ENCODE measurements around the gene ITGB2.
A peak's percentile ranks its signal among the peaks of the same experiment; 100 is the strongest.
"Not testable (repeated sequence)": the region's sequence is repeated elsewhere in the genome, so short reads cannot be mapped to it uniquely, and the experiment has no call there.

The ITGB2 gene

DNA sequence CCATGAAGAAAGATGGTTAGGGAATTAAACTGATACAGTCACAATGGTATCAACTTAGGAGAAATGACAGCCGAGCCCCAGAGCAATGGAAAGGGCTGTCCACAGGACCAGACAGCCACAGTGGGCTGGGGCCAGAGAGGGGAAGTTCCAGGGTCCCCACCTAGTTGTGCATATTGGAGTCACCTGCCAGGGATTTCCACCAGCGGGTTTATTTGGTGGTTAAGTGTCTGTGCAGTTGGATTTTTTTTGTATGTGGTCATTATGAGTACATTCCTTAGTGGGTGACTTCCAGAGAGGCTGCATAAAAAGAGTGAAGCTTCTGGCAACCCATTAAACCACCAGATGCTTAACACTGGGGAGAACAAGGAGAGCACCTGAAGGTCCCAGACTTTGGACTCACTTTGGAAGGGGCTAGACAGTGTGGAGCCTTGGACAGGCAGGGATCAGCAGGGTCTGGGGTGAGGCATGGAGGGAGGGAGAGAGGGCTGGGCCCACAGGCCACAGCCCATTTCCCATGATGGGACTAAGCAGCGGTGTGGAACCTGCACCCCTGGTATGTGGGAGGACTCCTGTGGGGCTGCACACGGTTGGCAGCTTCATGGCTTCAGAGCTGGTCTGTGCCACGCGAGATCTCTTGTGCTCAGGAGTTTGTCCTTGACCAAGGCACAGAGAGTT lies 39.4 kb downstream of the ITGB2 start:
- DNase-seq (ENCODE audit: low read depth), result peak; percentile 46
- H3K4me3 ChIP-seq (replicated peaks; ENCODE audit: low read depth, low read length), result no peak overlapping the region
- TF ChIP-seq, protein P1, sequence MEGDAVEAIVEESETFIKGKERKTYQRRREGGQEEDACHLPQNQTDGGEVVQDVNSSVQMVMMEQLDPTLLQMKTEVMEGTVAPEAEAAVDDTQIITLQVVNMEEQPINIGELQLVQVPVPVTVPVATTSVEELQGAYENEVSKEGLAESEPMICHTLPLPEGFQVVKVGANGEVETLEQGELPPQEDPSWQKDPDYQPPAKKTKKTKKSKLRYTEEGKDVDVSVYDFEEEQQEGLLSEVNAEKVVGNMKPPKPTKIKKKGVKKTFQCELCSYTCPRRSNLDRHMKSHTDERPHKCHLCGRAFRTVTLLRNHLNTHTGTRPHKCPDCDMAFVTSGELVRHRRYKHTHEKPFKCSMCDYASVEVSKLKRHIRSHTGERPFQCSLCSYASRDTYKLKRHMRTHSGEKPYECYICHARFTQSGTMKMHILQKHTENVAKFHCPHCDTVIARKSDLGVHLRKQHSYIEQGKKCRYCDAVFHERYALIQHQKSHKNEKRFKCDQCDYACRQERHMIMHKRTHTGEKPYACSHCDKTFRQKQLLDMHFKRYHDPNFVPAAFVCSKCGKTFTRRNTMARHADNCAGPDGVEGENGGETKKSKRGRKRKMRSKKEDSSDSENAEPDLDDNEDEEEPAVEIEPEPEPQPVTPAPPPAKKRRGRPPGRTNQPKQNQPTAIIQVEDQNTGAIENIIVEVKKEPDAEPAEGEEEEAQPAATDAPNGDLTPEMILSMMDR (IDR thresholded peaks at IDR 0.05; ENCODE audit: low read length, missing control alignments), result no peak

DNA sequence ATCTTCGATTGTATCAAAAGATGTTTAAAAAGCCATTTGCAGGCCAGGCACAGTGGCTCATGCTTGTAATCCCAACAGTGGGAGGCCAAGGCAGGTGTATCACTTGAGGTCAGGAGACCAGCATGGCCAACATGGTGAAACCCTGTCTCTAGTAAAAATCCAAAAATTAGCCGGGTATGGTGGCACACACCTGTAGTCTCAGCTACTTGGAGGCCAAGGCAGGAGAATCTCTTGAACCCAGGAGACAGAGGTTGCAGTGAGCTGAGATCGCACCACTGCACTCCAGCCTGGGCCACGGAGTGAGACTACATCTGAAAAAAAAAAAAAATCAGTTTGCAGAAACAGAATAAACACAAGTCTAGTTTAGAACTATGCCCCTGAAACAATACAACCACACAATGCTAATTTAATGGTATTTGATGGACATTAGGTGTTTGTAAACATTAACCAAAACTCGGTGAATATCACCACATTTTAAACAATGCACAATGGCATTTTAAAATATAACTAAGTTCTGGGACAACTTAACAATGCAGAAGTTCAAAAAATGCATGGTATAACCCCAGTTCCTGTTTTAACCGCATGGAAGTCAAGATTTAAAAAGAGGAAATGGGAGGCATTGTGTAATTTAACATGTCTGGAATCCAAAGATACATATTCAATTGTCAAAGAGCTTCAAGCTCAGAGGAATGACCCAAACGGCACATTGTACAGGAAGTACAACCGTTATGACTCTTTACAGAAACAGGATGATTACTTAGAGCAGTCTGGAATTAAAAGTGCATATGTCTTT lies 40.1 kb downstream of the ITGB2 start:
- DNase-seq (ENCODE audit: low read depth), result peak; percentile 88

DNA sequence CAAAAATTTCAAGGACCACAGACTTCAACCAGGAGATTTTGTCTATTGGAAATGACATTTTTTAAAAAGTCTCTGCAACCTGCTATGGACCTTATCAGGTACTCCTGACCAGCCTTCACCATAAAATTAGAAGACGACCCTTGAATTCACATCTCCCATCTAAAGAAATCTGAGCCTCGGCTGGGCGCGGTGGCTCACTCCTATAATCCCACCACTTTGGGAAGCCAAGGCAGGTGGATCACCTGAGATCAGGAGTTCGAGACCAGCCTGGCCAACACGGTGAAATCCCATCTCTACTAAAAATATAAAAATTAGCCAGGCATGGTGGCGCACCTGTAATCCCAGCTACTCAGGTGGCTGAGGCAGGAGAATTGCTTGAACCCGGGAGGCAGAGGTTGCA lies 41.5 kb downstream of the ITGB2 start:
- DNase-seq (ENCODE audit: low read depth); H3K4me3 ChIP-seq (replicated peaks; ENCODE audit: low read depth, low read length): not testable (repeated sequence)

More for the DNA sequence above, 40.1 kb downstream of the ITGB2 start:
- H3K4me3 ChIP-seq (replicated peaks; ENCODE audit: low read depth, low read length), result no peak overlapping the region
- TF ChIP-seq, protein P1 (IDR thresholded peaks at IDR 0.05; ENCODE audit: low read length, missing control alignments), result no peak

DNA sequence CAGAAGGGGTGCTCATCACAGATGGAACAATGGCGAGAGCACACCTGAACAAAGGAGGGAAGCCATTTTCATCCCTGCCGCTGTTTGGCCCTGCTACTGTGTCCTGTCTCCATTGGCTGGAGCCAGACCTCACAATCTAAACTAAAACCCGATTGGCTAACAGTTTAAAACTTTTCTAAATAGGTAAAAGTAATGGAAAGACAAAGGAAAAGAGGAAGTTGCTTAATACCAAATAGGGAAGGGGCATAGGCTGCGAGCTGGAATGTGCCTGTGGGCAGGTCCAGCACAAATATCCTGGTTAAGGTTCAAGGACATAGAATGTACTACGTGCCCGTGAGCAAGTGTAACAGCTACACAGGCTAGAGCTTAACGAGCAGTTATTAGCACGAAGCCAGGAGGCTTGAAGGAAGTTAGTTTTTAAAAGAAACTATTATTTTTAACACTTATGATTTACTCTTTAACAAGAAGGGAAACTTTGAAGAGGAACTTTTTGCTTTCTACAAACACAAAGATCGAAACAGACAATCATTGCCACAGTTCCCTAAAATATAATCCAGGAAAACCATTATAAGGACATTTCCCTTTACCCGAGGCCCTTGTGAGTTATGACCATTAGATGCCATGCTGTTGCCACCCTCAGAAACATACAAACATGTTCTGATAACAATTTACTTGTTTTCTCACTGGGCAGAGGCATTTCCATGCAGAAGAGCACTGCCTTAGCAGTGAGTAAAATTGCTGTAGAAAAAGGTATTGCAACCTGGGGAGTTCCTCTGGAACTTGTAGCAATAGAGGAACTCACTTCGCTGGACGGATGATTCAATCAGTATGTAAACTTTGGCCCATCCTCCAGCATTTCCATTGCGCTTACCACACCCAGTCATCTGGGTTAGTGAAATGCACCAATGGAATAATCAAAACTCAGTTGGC lies 42.4 kb downstream of the ITGB2 start:
- TF ChIP-seq, protein P1 (IDR thresholded peaks at IDR 0.05; ENCODE audit: low read length, missing control alignments), result no peak
- no peak for DNase-seq (ENCODE audit: low read depth)
- H3K4me3 ChIP-seq (replicated peaks; ENCODE audit: low read depth, low read length), result no peak overlapping the region

DNA sequence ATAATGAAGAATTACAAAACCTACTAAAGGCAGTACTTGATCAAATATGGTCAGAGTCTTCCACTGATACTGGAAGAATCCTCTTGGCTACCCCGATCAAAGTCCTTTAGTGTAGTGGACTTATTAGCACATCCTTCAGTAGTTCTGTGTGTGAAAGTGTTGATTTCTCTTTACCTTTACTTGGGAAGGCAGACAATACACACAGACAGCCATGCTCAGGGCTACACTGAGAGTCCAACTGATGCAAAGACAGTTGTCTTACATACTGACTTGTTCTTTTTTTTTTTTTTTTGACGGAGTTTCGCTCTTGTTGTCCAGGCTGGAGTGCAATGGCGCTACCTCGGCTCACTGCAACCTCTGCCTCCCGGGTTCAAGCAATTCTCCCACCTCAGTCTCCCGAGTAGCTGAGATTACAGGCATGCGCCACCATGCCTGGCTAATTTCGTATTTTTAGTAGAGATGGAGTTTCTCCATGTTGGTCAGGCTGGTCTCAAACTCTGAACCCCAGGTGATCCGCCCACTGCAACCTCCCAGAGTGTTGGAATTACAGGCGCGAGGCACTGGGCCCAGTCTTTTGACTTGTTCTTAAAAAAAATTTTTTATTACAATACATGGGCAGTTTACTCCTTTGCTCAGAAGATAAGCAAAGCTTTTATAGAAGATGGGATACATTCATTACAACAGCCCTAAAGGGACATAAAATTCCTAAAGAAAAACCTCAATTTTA lies 43.7 kb downstream of the ITGB2 start:
- DNase-seq (ENCODE audit: low read depth), result no peak
- TF ChIP-seq, protein P1 (IDR thresholded peaks at IDR 0.05; ENCODE audit: low read length, missing control alignments), result no peak
- no peak overlapping the region for H3K4me3 ChIP-seq (replicated peaks; ENCODE audit: low read depth, low read length)

DNA sequence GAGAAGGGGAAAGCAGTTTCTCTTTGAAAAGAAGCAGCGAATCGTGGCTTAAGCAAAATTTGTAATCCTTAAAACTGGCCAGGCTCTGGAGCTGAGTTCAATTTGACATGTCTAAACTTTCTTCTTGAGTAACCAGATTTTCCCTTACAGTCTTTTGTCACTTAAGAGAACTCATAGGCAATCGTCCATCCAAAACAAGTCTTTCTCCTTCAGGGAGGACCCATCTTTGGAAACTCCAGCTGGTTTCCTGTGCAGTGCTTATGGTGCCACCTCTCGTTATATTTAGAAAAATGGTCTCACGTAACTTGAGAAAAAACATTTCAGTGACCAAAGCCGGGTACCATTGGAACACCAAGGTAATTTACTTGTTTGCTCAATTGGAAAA lies 45.4 kb downstream of the ITGB2 start:
- H3K4me3 ChIP-seq (replicated peaks; ENCODE audit: low read depth, low read length), result peak overlapping the region; percentile 56
- DNase-seq (ENCODE audit: low read depth), result peak; percentile 67
- TF ChIP-seq, protein P1 (IDR thresholded peaks at IDR 0.05; ENCODE audit: low read length, missing control alignments), result peak; percentile 5
